GM21360 (cell line): Measurements from ENCODE around the gene PGS1.

Experiments
- ATAC-seq: cut with Tn5 transposase; IDR thresholded peaks from one replicate; pipeline ENCODE4 v1.9.1; 2021; ENCODE audit warnings: mild to moderate bottlenecking, moderate library complexity; ENCODE audit not compliant: unreplicated experiment

The PGS1 gene

GRCh38 chr17:78406396-78406795 is 27.9 kb downstream of the PGS1 start:
- no peak for ATAC-seq

- ATAC-seq = no peak
Observed at GRCh38 chr17:78406920-78407319, 28.5 kb downstream of the PGS1 start.

- no peak for ATAC-seq
Observed at GRCh38 chr17:78407387-78408000, 29.0 kb downstream of the PGS1 start.

- no peak for ATAC-seq
Observed at GRCh38 chr17:78408476-78409050, 30.1 kb downstream of the PGS1 start.

GRCh38 chr17:78409191-78409928 is 30.9 kb downstream of the PGS1 start:
- no peak for ATAC-seq

GRCh38 chr17:78411241-78411857 is 32.9 kb downstream of the PGS1 start:
- no peak for ATAC-seq

GRCh38 chr17:78412403-78412802 is 34.0 kb downstream of the PGS1 start:
- no peak for ATAC-seq

GRCh38 chr17:78414178-78415162 is 36.0 kb downstream of the PGS1 start:
- ATAC-seq = no peak

GRCh38 chr17:78415821-78416711 is 37.6 kb downstream of the PGS1 start:
- ATAC-seq = no peak

GRCh38 chr17:78416791-78417530 is 38.5 kb downstream of the PGS1 start:
- ATAC-seq = no peak

GRCh38 chr17:78417531-78417909 is 39.1 kb downstream of the PGS1 start:
- ATAC-seq = no peak

- no peak for ATAC-seq
Observed at GRCh38 chr17:78418326-78419026, 40.0 kb downstream of the PGS1 start.

GRCh38 chr17:78419970-78420815 is 41.7 kb downstream of the PGS1 start:
- ATAC-seq = no peak

GRCh38 chr17:78421084-78421533 is 42.7 kb downstream of the PGS1 start:
- no peak for ATAC-seq

- ATAC-seq = no peak
Observed at GRCh38 chr17:78421534-78422266, 43.3 kb downstream of the PGS1 start.

- ATAC-seq = no peak
Observed at GRCh38 chr17:78422267-78422605, 43.8 kb downstream of the PGS1 start.
